ENCODE data around the gene MRPL21. TPM values are rescaled to one million over a fixed set of nuclear protein-coding genes. Genes with fewer than 3 reads are reported as not detected.

The MRPL21 gene
- total RNA-seq, 1 donor from 2014 or later = 69.1 TPM

DNA sequence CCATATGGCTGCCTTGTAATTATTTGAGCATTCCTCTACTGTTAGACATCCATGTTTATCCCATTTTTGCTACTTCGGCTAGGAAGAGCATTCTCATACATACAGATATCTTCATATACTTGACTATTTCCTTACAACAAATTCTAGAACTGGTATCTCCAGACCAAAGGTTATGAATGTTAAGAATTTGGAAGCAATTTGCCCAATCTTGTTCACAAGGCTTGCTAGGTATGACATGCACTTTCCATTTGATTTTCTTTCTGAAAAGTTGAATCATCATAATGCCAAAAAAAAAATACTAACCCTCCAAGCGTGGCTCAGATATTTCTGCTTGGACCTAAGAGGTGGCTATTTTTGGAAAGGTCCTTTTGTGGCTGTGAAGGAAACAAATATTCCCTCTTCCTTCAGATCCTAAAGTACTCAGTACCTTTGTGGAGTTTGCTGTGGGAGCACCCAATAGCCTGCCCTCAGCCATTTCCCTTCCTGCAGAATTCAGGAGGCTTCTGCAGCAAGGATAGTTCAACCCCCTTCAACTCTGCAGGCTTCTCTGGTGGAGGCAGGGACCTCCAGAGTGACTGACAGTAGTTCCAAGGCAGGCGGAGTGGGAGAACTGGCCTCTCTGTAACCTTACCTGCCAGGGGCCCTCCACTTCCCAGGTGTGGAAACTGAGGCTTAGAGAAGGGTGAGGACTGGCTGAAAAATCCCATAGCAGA lies 39.9 kb downstream of the MRPL21 start:
- Histone ChIP-seq H3K4me1 (ENCODE audit: insufficient read depth, low read length) (no peaks in the 10 kb centered on the region), H3K9ac (ENCODE audit: low read length) (no peak overlapping the region), H4K20me1 (ENCODE audit: insufficient read depth, low read length) (no peaks in the 10 kb centered on the region), H3K4me2 (ENCODE audit: low read length) (no peak overlapping the region), H3K4me3 (ENCODE audit: insufficient read depth, low read depth, low read length) (no peak overlapping the region), H3K9me3 (ENCODE audit: insufficient read depth, low read depth, low read length) (peaks cover 7% of the 10 kb centered on the region), H2AFZ (ENCODE audit: low read depth, low read length) (no peak overlapping the region), H3K36me3 (ENCODE audit: insufficient read depth, low read length) (no peaks in the 10 kb centered on the region), H3K79me2 (ENCODE audit: insufficient read depth, low read length) (no peaks in the 10 kb centered on the region), H3K27ac (ENCODE audit: low read depth, low read length) (no peak overlapping the region), H3K27me3 (ENCODE audit: insufficient read depth, low read length) (no peaks in the 10 kb centered on the region)
- TF ChIP-seq, protein P1, sequence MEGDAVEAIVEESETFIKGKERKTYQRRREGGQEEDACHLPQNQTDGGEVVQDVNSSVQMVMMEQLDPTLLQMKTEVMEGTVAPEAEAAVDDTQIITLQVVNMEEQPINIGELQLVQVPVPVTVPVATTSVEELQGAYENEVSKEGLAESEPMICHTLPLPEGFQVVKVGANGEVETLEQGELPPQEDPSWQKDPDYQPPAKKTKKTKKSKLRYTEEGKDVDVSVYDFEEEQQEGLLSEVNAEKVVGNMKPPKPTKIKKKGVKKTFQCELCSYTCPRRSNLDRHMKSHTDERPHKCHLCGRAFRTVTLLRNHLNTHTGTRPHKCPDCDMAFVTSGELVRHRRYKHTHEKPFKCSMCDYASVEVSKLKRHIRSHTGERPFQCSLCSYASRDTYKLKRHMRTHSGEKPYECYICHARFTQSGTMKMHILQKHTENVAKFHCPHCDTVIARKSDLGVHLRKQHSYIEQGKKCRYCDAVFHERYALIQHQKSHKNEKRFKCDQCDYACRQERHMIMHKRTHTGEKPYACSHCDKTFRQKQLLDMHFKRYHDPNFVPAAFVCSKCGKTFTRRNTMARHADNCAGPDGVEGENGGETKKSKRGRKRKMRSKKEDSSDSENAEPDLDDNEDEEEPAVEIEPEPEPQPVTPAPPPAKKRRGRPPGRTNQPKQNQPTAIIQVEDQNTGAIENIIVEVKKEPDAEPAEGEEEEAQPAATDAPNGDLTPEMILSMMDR (IDR thresholded peaks at IDR 0.05; ENCODE audit: insufficient read depth, low read depth, low read length) = no peak
- TF ChIP-seq EZH2 (IDR thresholded peaks at IDR 0.05; ENCODE audit: insufficient read depth, low read length) = no peak
- Mint-ChIP-seq H3K9me3 (ENCODE audit: unreplicated experiment) (peaks cover 17% of the 10 kb centered on the region), H3K27ac (ENCODE audit: unreplicated experiment) (no peak overlapping the region), H3K4me3 (ENCODE audit: unreplicated experiment) (no peak overlapping the region), H3K4me1 (ENCODE audit: low read depth, unreplicated experiment) (no peaks in the 10 kb centered on the region), H3K27me3 (ENCODE audit: low read depth, unreplicated experiment) (peaks cover 9% of the 10 kb centered on the region), H3K36me3 (ENCODE audit: low read depth, unreplicated experiment) (no peaks in the 10 kb centered on the region)
- FAIRE-seq = no peak
- no peak for DNase-seq (ENCODE audit: low read depth)

DNA sequence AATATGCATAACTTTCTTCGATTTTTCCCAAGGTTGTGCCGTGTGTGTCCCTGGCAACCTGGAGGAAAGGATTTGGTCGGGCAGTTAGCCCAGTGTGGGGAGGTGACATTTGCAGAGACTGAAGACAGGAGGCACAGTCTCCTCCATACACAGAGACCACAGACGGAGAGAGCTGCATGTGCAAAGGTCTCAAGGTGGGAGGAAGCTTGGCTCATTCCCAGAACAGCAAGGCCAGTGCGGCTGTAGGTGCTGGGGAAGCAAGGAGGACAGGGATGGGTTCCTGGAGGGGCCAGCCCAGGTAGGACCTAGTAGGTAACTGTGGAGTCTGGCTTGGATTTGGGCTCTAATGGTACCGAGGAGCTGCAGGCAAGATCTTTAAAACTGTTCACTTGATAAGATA lies 41.2 kb downstream of the MRPL21 start:
- Histone ChIP-seq H3K4me1 (ENCODE audit: insufficient read depth, low read length) (no peaks in the 10 kb centered on the region), H4K20me1 (ENCODE audit: insufficient read depth, low read length) (no peaks in the 10 kb centered on the region), H3K27ac (ENCODE audit: low read depth, low read length) (no peak overlapping the region), H2AFZ (ENCODE audit: low read depth, low read length) (no peak overlapping the region), H3K36me3 (ENCODE audit: insufficient read depth, low read length) (no peaks in the 10 kb centered on the region), H3K27me3 (ENCODE audit: insufficient read depth, low read length) (no peaks in the 10 kb centered on the region), H3K9ac (ENCODE audit: low read length) (no peak overlapping the region), H3K4me2 (ENCODE audit: low read length) (no peak overlapping the region), H3K9me3 (ENCODE audit: insufficient read depth, low read depth, low read length) (peaks cover 7% of the 10 kb centered on the region), H3K4me3 (ENCODE audit: insufficient read depth, low read depth, low read length) (no peak overlapping the region), H3K79me2 (ENCODE audit: insufficient read depth, low read length) (no peaks in the 10 kb centered on the region)
- H3K4me3 Mint-ChIP-seq (ENCODE audit: unreplicated experiment) = no peak overlapping the region
- FAIRE-seq (no peak), DNase-seq (ENCODE audit: low read depth) (no peak)
- peaks cover 2% of the 10 kb centered on the region for H3K27me3 Mint-ChIP-seq (ENCODE audit: low read depth, unreplicated experiment)
- no peak overlapping the region for H3K27ac Mint-ChIP-seq (ENCODE audit: unreplicated experiment)
- peaks cover 17% of the 10 kb centered on the region for H3K9me3 Mint-ChIP-seq (ENCODE audit: unreplicated experiment)
- H3K4me1 Mint-ChIP-seq (ENCODE audit: low read depth, unreplicated experiment) = no peaks in the 10 kb centered on the region
- TF ChIP-seq, protein P1 (IDR thresholded peaks at IDR 0.05; ENCODE audit: insufficient read depth, low read depth, low read length) = no peak
- TF ChIP-seq EZH2 (IDR thresholded peaks at IDR 0.05; ENCODE audit: insufficient read depth, low read length) = no peak
- H3K36me3 Mint-ChIP-seq (ENCODE audit: low read depth, unreplicated experiment) = no peaks in the 10 kb centered on the region

DNA sequence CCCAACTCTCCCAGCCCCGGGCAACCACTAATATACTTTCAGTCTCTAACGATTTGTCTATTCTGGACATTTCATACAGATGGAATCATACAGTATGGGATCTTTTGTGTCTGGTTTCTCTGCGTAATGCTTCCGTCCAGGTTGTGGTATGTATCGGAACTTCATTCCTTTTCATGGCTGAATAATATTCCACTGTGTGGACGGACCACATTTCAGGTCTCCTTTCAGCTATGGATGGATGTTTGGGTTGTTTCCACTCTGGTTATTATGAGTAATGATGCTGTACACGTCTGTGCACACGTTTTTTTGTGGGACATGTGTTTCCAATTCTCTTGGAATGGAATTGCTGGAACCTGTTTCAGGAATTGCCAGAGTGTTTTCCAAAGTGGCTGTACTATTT lies 44.5 kb downstream of the MRPL21 start:
- Histone ChIP-seq H3K27ac (ENCODE audit: low read depth, low read length) (no peak overlapping the region), H3K27me3 (ENCODE audit: insufficient read depth, low read length) (peaks cover 6% of the 10 kb centered on the region), H3K9ac (ENCODE audit: low read length) (no peak overlapping the region), H3K36me3 (ENCODE audit: insufficient read depth, low read length) (no peaks in the 10 kb centered on the region), H2AFZ (ENCODE audit: low read depth, low read length) (no peak overlapping the region), H3K4me3 (ENCODE audit: insufficient read depth, low read depth, low read length) (no peak overlapping the region), H3K4me2 (ENCODE audit: low read length) (no peak overlapping the region), H3K9me3 (ENCODE audit: insufficient read depth, low read depth, low read length) (peaks cover 4% of the 10 kb centered on the region), H3K79me2 (ENCODE audit: insufficient read depth, low read length) (no peaks in the 10 kb centered on the region), H3K4me1 (ENCODE audit: insufficient read depth, low read length) (no peaks in the 10 kb centered on the region), H4K20me1 (ENCODE audit: insufficient read depth, low read length) (no peaks in the 10 kb centered on the region)
- Mint-ChIP-seq H3K4me1 (ENCODE audit: low read depth, unreplicated experiment) (no peaks in the 10 kb centered on the region), H3K9me3 (ENCODE audit: unreplicated experiment) (peaks cover 15% of the 10 kb centered on the region), H3K36me3 (ENCODE audit: low read depth, unreplicated experiment) (no peaks in the 10 kb centered on the region), H3K27me3 (ENCODE audit: low read depth, unreplicated experiment) (peaks cover 3% of the 10 kb centered on the region), H3K4me3 (ENCODE audit: unreplicated experiment) (no peak overlapping the region), H3K27ac (ENCODE audit: unreplicated experiment) (no peak overlapping the region)
- TF ChIP-seq, protein P1 (IDR thresholded peaks at IDR 0.05; ENCODE audit: insufficient read depth, low read depth, low read length) = no peak
- TF ChIP-seq EZH2 (IDR thresholded peaks at IDR 0.05; ENCODE audit: insufficient read depth, low read length) = no peak
- no peak for DNase-seq (ENCODE audit: low read depth)
- FAIRE-seq = no peak

All from astrocyte (in vitro differentiated cells and primary cell).